B cell (primary cell): ENCODE data around the gene TNXB.
"Not testable (repeated sequence)": the region's sequence is repeated elsewhere in the genome, so short reads cannot be mapped to it uniquely, and the experiment has no call there.

Source experiments
- EZH2 ChIP-seq: IDR thresholded peaks from 2 replicates; pipeline ENCODE4 v1.6.1; 2012; ENCODE audit warnings: borderline replicate concordance, low read depth, mild to moderate bottlenecking, moderate library complexity, low read length; ENCODE audit not compliant: insufficient read depth, poor library complexity, severe bottlenecking
- TF ChIP-seq, protein P1 (sequence below): fragments of 200-600 bp; IDR thresholded peaks from one replicate; pipeline ENCODE4 v1.8.0; 2022; ENCODE audit warnings: antibody characterized with exemption, mild to moderate bottlenecking

- TF ChIP-seq, protein P1, sequence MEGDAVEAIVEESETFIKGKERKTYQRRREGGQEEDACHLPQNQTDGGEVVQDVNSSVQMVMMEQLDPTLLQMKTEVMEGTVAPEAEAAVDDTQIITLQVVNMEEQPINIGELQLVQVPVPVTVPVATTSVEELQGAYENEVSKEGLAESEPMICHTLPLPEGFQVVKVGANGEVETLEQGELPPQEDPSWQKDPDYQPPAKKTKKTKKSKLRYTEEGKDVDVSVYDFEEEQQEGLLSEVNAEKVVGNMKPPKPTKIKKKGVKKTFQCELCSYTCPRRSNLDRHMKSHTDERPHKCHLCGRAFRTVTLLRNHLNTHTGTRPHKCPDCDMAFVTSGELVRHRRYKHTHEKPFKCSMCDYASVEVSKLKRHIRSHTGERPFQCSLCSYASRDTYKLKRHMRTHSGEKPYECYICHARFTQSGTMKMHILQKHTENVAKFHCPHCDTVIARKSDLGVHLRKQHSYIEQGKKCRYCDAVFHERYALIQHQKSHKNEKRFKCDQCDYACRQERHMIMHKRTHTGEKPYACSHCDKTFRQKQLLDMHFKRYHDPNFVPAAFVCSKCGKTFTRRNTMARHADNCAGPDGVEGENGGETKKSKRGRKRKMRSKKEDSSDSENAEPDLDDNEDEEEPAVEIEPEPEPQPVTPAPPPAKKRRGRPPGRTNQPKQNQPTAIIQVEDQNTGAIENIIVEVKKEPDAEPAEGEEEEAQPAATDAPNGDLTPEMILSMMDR: not testable (repeated sequence)
- not testable (repeated sequence) for TF ChIP-seq EZH2
Measured at GRCh38 chr6:32004864-32005537, 104.1 kb downstream of the TNXB start.
